Natural killer cell (primary cell): ENCODE results near the gene G3BP2. TPM values are rescaled to one million over a fixed set of nuclear protein-coding genes. Genes with fewer than 3 reads are reported as not detected.

Experiments
- ATAC-seq, 3 donors: fragments of 150-1000 bp in 2 of 3; fragments of 200-7000 bp in 1 of 3; cut with Tn5 transposase; 1 replicate in 1 of 3; 2 replicates in 2 of 3; pipeline ENCODE4 v1.10.0; 2021; ENCODE audit warnings: mild to moderate bottlenecking in 2 of 3, moderate library complexity in 2 of 3
- DNase-seq, 2 donors: peaks; one replicate each; pipeline versions ENCODE4 v3.0.0 to v3.0.0-alpha.2; 2013 to 2021; ENCODE audit warnings: mixed read lengths in 1 of 2
- H3K27ac ChIP-seq: one replicate; pipeline ENCODE4 v1.5.1; 2013; ENCODE audit warnings: mild to moderate bottlenecking, low read length
- H3K27me3 ChIP-seq: one replicate; pipeline ENCODE4 v1.6.1; 2013; ENCODE audit warnings: low read length; ENCODE audit not compliant: control insufficient read depth, insufficient read depth
- H3K36me3 ChIP-seq: one replicate; pipeline ENCODE4 v1.6.1; 2013; ENCODE audit warnings: low read length; ENCODE audit not compliant: control insufficient read depth, insufficient read depth
- H3K4me1 ChIP-seq: one replicate; pipeline ENCODE4 v1.6.1; 2013; ENCODE audit warnings: low read length; ENCODE audit not compliant: control insufficient read depth, insufficient read depth
- H3K4me3 ChIP-seq: one replicate; pipeline ENCODE4 v1.5.1; 2013; ENCODE audit warnings: low read length
- H3K9me3 ChIP-seq: one replicate; pipeline ENCODE4 v1.6.1; 2013; ENCODE audit warnings: low read length; ENCODE audit not compliant: control insufficient read depth, insufficient read depth
- H3K27ac Mint-ChIP-seq, 2 donors: one replicate each; pipeline ENCODE4 v1.8.0; 2022; ENCODE audit warnings: mild to moderate bottlenecking in 2 of 2, mixed read lengths in 2 of 2, moderate library complexity in 1 of 2
- H3K27me3 Mint-ChIP-seq, 2 donors: one replicate each; pipeline ENCODE4 v1.8.0; 2022; ENCODE audit warnings: low read depth in 2 of 2, mixed read lengths in 2 of 2
- H3K36me3 Mint-ChIP-seq: one replicate; pipeline ENCODE4 v1.8.0; 2022; ENCODE audit warnings: mixed read lengths
- H3K4me1 Mint-ChIP-seq, 2 donors: one replicate each; pipeline ENCODE4 v1.8.0; 2022; ENCODE audit warnings: mixed read lengths in 2 of 2
- H3K4me3 Mint-ChIP-seq: one replicate; pipeline ENCODE4 v1.8.0; 2022; ENCODE audit warnings: mild to moderate bottlenecking, moderate library complexity, mixed read lengths
- H3K9me3 Mint-ChIP-seq, 2 donors: one replicate each; pipeline ENCODE4 v1.8.0; 2022; ENCODE audit warnings: mixed read lengths in 2 of 2
- CTCF ChIP-seq: fragments of 200-600 bp; IDR thresholded peaks from one replicate; pipeline ENCODE4 v1.8.0; 2022; ENCODE audit warnings: antibody characterized with exemption
- WGBS: methylation state at CpG from one replicate; pipeline ENCODE4 v1.1.7; 2013; ENCODE audit warnings: missing lambda C conversion rate; ENCODE audit not compliant: insufficient coverage; 5-methylcytosine and 5-hydroxymethylcytosine counted together
- intact Hi-C: fragments of 100-400 bp; cut with micrococcal nuclease; formaldehyde crosslinking; loops from one replicate; pipeline ENCODE4 v1.14.2; 2022
- total RNA-seq, 4 donors: library from RNA; stranded (reverse); fragments of 120-200 nt in 1 of 4; gene quantifications; one replicate each; pipeline versions ENCODE4 v1.2.3 to v1.2.4, GENCODE V29; 2013 to 2022

G3BP2 gene
- total RNA-seq, 3 donors from 2014 or later (not counting 1 experiment from before 2014, with no cell fraction given), result 204 to 233 (median 214) TPM

- Histone ChIP-seq H3K4me1 (no peaks in the 10 kb centered on the region), H3K27me3 (no peaks in the 10 kb centered on the region), H3K4me3 (no peak overlapping the region), H3K27ac (no peak overlapping the region), H3K9me3 (no peaks in the 10 kb centered on the region), H3K36me3 (no peaks in the 10 kb centered on the region)
- WGBS, result 90% methylated on average over 4 of the region's 4 CpGs
- no peaks in the 10 kb centered on the region for H3K9me3 Mint-ChIP-seq
- DNase-seq, result no peak
- ATAC-seq, result no peak
- no peak overlapping the region for H3K27ac Mint-ChIP-seq
- intact Hi-C loops, result no loop called here
- no peaks in the 10 kb centered on the region for H3K27me3 Mint-ChIP-seq
- TF ChIP-seq CTCF, result no peak
- H3K4me1 Mint-ChIP-seq, result peaks cover 0 to 6% of the 10 kb centered on the region in 2 donors
- no peak overlapping the region for H3K4me3 Mint-ChIP-seq
- H3K36me3 Mint-ChIP-seq, result no peaks in the 10 kb centered on the region
Observed at GRCh38 chr4:75714011-75714410, 40.8 kb upstream of the G3BP2 start.

- Mint-ChIP-seq H3K27me3 (no peaks in the 10 kb centered on the region), H3K27ac (no peak overlapping the region), H3K9me3 (no peaks in the 10 kb centered on the region), H3K4me3 (no peak overlapping the region), H3K4me1 (peaks cover 0 to under 1% of the 10 kb centered on the region in 2 donors), H3K36me3 (no peaks in the 10 kb centered on the region)
- no peaks in the 10 kb centered on the region for H3K4me1 ChIP-seq
- H3K4me3 ChIP-seq, result no peak overlapping the region
- no peak overlapping the region for H3K27ac ChIP-seq
- no peaks in the 10 kb centered on the region for H3K36me3 ChIP-seq
- ATAC-seq, result no peak
- no peak for TF ChIP-seq CTCF
- no peak for DNase-seq
- intact Hi-C loops, result no loop called here
- H3K9me3 ChIP-seq, result no peaks in the 10 kb centered on the region
- WGBS, result 84% methylated on average over 4 of the region's 4 CpGs
- no peaks in the 10 kb centered on the region for H3K27me3 ChIP-seq
Observed at GRCh38 chr4:75710246-75710645, 37.0 kb upstream of the G3BP2 start.

- WGBS, result 75% methylated on average over 3 of the region's 3 CpGs
- Histone ChIP-seq H3K4me1 (no peaks in the 10 kb centered on the region), H3K9me3 (no peaks in the 10 kb centered on the region), H3K27ac (no peak overlapping the region), H3K4me3 (no peak overlapping the region), H3K27me3 (no peaks in the 10 kb centered on the region), H3K36me3 (no peaks in the 10 kb centered on the region)
- ATAC-seq (peak; percentile 84 to 97 (median 85)), DNase-seq (peak in 1 of 2 donors; percentile 77)
- H3K4me3 Mint-ChIP-seq, result no peak overlapping the region
- no peaks in the 10 kb centered on the region for H3K36me3 Mint-ChIP-seq
- H3K4me1 Mint-ChIP-seq, result no peaks in the 10 kb centered on the region
- no peak overlapping the region for H3K27ac Mint-ChIP-seq
- no peaks in the 10 kb centered on the region for H3K27me3 Mint-ChIP-seq
- TF ChIP-seq CTCF, result peak; percentile 72
- intact Hi-C loops, result loop anchor here (5.0 kb wide), 1 partner anchor 36 kb away; the partner anchor contains the start of gene G3BP2
- H3K9me3 Mint-ChIP-seq, result no peaks in the 10 kb centered on the region
Observed at GRCh38 chr4:75708218-75708691, 35.0 kb upstream of the G3BP2 start.
